ENCODE data around the gene NBPF12.
"Not testable (repeated sequence)": the region's sequence is repeated elsewhere in the genome, so short reads cannot be mapped to it uniquely, and the experiment has no call there.

DNA sequence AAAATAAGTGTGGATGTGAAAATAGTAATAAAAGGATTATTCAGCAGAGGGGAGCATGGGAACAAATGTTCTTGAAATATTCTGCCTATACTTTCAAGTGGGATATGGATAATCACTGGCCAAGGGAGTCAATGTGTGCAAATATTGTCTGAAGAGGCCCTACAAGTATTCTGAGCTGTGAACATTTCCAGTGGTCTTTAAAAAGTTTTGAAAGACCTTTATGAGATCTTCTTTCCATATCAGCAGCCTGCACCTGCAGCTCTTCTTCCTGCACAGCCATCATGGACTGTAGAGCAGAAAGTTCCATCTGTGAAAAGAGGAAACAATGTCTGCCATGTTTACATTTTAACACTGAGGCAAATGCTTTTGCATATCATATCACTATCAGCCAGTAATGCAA lies 106.4 kb downstream of the NBPF12 start:
- TF ChIP-seq POLR2A (IDR thresholded peaks at IDR 0.05) = not testable (repeated sequence)
- TF ChIP-seq, protein P1, sequence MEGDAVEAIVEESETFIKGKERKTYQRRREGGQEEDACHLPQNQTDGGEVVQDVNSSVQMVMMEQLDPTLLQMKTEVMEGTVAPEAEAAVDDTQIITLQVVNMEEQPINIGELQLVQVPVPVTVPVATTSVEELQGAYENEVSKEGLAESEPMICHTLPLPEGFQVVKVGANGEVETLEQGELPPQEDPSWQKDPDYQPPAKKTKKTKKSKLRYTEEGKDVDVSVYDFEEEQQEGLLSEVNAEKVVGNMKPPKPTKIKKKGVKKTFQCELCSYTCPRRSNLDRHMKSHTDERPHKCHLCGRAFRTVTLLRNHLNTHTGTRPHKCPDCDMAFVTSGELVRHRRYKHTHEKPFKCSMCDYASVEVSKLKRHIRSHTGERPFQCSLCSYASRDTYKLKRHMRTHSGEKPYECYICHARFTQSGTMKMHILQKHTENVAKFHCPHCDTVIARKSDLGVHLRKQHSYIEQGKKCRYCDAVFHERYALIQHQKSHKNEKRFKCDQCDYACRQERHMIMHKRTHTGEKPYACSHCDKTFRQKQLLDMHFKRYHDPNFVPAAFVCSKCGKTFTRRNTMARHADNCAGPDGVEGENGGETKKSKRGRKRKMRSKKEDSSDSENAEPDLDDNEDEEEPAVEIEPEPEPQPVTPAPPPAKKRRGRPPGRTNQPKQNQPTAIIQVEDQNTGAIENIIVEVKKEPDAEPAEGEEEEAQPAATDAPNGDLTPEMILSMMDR (IDR thresholded peaks at IDR 0.05) = not testable (repeated sequence)

Measured in heart left ventricle (tissue), 13 donors.